Astrocyte (in vitro differentiated cells and primary cell): ENCODE results near the gene KCNG4. TPM values are rescaled to one million over a fixed set of nuclear protein-coding genes. Genes with fewer than 3 reads are reported as not detected.

ENCODE experiments used
- DNase-seq: peaks from one replicate; pipeline ENCODE4 v3.0.0-alpha.2; 2010; ENCODE audit warnings: low read depth
- FAIRE-seq: peaks from 2 replicates; lab custom pipeline; 2011; peaks lifted over from hg19 to GRCh38; lab: Jason Lieb, UNC
- H2AFZ ChIP-seq: 2 replicates; pipeline ENCODE4 v1.6.0; 2012; ENCODE audit warnings: low read depth, low read length, inconsistent platforms
- H3K27ac ChIP-seq: 2 replicates; pipeline ENCODE4 v1.5.1; 2011; ENCODE audit warnings: low read depth, low read length, inconsistent platforms
- H3K27me3 ChIP-seq: 2 replicates; pipeline ENCODE4 v1.6.0; 2011; ENCODE audit warnings: low read length, inconsistent platforms; ENCODE audit not compliant: insufficient read depth
- H3K36me3 ChIP-seq: 2 replicates; pipeline ENCODE4 v1.5.1; 2011; ENCODE audit warnings: low read length, inconsistent platforms; ENCODE audit not compliant: insufficient read depth
- H3K4me1 ChIP-seq: 2 replicates; pipeline ENCODE4 v1.5.1; 2011; ENCODE audit warnings: low read length, inconsistent platforms; ENCODE audit not compliant: insufficient read depth
- H3K4me2 ChIP-seq: 2 replicates; pipeline ENCODE4 v1.6.0; 2012; ENCODE audit warnings: low read length, inconsistent platforms
- H3K4me3 ChIP-seq: 2 replicates; pipeline ENCODE4 v1.5.1; 2011; ENCODE audit warnings: low read depth, mild to moderate bottlenecking, low read length, inconsistent platforms; ENCODE audit not compliant: insufficient read depth
- H3K79me2 ChIP-seq: 2 replicates; pipeline ENCODE4 v1.6.0; 2012; ENCODE audit warnings: mild to moderate bottlenecking, low read length, inconsistent platforms; ENCODE audit not compliant: insufficient read depth
- H3K9ac ChIP-seq: 2 replicates; pipeline ENCODE4 v1.6.0; 2012; ENCODE audit warnings: mild to moderate bottlenecking, low read length, inconsistent platforms
- H3K9me3 ChIP-seq: 2 replicates; pipeline ENCODE4 v1.5.1; 2012; ENCODE audit warnings: low read depth, mild to moderate bottlenecking, low read length, inconsistent platforms; ENCODE audit not compliant: insufficient read depth
- H4K20me1 ChIP-seq: 2 replicates; pipeline ENCODE4 v1.6.0; 2012; ENCODE audit warnings: low read length, inconsistent platforms; ENCODE audit not compliant: insufficient read depth
- H3K27ac Mint-ChIP-seq: one replicate; pipeline ENCODE4 v1.8.0; 2021; ENCODE audit warnings: mild to moderate bottlenecking, mixed read lengths; ENCODE audit not compliant: unreplicated experiment
- H3K27me3 Mint-ChIP-seq: one replicate; pipeline ENCODE4 v1.8.0; 2021; ENCODE audit warnings: low read depth, mixed read lengths; ENCODE audit not compliant: unreplicated experiment
- H3K36me3 Mint-ChIP-seq: one replicate; pipeline ENCODE4 v1.8.0; 2021; ENCODE audit warnings: low read depth, mixed read lengths; ENCODE audit not compliant: unreplicated experiment
- H3K4me1 Mint-ChIP-seq: one replicate; pipeline ENCODE4 v1.8.0; 2021; ENCODE audit warnings: low read depth, mixed read lengths; ENCODE audit not compliant: unreplicated experiment
- H3K4me3 Mint-ChIP-seq: one replicate; pipeline ENCODE4 v1.8.0; 2021; ENCODE audit warnings: mild to moderate bottlenecking, moderate library complexity, mixed read lengths; ENCODE audit not compliant: unreplicated experiment
- H3K9me3 Mint-ChIP-seq: one replicate; pipeline ENCODE4 v1.8.0; 2021; ENCODE audit warnings: mild to moderate bottlenecking, mixed read lengths; ENCODE audit not compliant: unreplicated experiment
- CTCF ChIP-seq: IDR thresholded peaks from 2 replicates; pipeline ENCODE4 v1.5.1; 2011; ENCODE audit warnings: low read depth, mild to moderate bottlenecking, inconsistent platforms, low read length, moderate library complexity; ENCODE audit not compliant: insufficient read depth
- EZH2 ChIP-seq: IDR thresholded peaks from 2 replicates; pipeline ENCODE4 v1.6.1; 2012; ENCODE audit warnings: mild to moderate bottlenecking, low read length, inconsistent platforms; ENCODE audit not compliant: insufficient read depth
- total RNA-seq: library from RNA; stranded (reverse); gene quantifications from 2 replicates; pipeline ENCODE4 v1.2.1, GENCODE V29; 2021

KCNG4 gene
- total RNA-seq, 1 donor from 2014 or later = not detected

GRCh38 chr16:84181144-84181915, 58.5 kb downstream of the KCNG4 start:
- DNase-seq = no peak
- H3K9ac ChIP-seq = no peak overlapping the region
- Mint-ChIP-seq H3K27ac (no peak overlapping the region), H3K4me3 (no peak overlapping the region), H3K27me3 (no peaks in the 10 kb centered on the region), H3K9me3 (no peaks in the 10 kb centered on the region), H3K4me1 (peaks cover 25% of the 10 kb centered on the region), H3K36me3 (peaks cover 11% of the 10 kb centered on the region)
- peaks cover 52% of the 10 kb centered on the region for H4K20me1 ChIP-seq
- no peak for FAIRE-seq
- no peaks in the 10 kb centered on the region for H3K9me3 ChIP-seq
- H3K27me3 ChIP-seq = no peaks in the 10 kb centered on the region
- no peak overlapping the region for H3K4me2 ChIP-seq
- H3K36me3 ChIP-seq = peaks cover 3% of the 10 kb centered on the region
- H3K79me2 ChIP-seq = peaks cover 37% of the 10 kb centered on the region
- no peak overlapping the region for H3K4me3 ChIP-seq
- peaks cover 21% of the 10 kb centered on the region for H3K4me1 ChIP-seq
- no peak overlapping the region for H2AFZ ChIP-seq
- TF ChIP-seq EZH2 = no peak
- TF ChIP-seq CTCF = no peak
- H3K27ac ChIP-seq = no peak overlapping the region

GRCh38 chr16:84180519-84181140, 59.2 kb downstream of the KCNG4 start:
- H3K9ac ChIP-seq = no peak overlapping the region
- no peaks in the 10 kb centered on the region for H3K27me3 Mint-ChIP-seq

More at GRCh38 chr16:84180519-84181140, 59.2 kb downstream of the KCNG4 start:
- Histone ChIP-seq H3K4me1 (peaks cover 18% of the 10 kb centered on the region), H3K79me2 (peaks cover 30% of the 10 kb centered on the region), H3K27me3 (no peaks in the 10 kb centered on the region), H4K20me1 (peaks cover 52% of the 10 kb centered on the region), H3K36me3 (peaks cover 3% of the 10 kb centered on the region), H2AFZ (no peak overlapping the region), H3K27ac (no peak overlapping the region), H3K9me3 (no peaks in the 10 kb centered on the region), H3K4me2 (no peak overlapping the region), H3K4me3 (no peak overlapping the region)
- Mint-ChIP-seq H3K36me3 (peaks cover 11% of the 10 kb centered on the region), H3K4me3 (no peak overlapping the region), H3K4me1 (peaks cover 28% of the 10 kb centered on the region), H3K9me3 (no peaks in the 10 kb centered on the region), H3K27ac (no peak overlapping the region)
- TF ChIP-seq EZH2 (no peak), CTCF (no peak)
- DNase-seq (no peak), FAIRE-seq (no peak)
